Suprapubic skin (tissue), 4 donors: ENCODE data around the gene TMOD1.

Experiments used
- POLR2A ChIP-seq, 2 donors: fragments of 450-650 bp; IDR thresholded peaks; one replicate each; pipeline ENCODE4 v1.6.1; 2017; ENCODE audit warnings: antibody characterized with exemption in 2 of 2, mild to moderate bottlenecking in 2 of 2, moderate library complexity in 2 of 2
- POLR2AphosphoS5 ChIP-seq, 3 donors: sonication (generic); formaldehyde crosslinking; IDR thresholded peaks; one replicate each; pipeline ENCODE4 v1.6.1; 2017; ENCODE audit warnings: antibody characterized with exemption in 3 of 3
- TF ChIP-seq, protein P1 (sequence below), 2 donors: fragments of 200-600 bp in 1 of 2; fragments of 450-650 bp in 1 of 2; sonication (generic) in 1 of 2; IDR thresholded peaks; one replicate each; pipeline ENCODE4 v1.5.1; 2016 to 2019; ENCODE audit warnings: antibody characterized with exemption in 2 of 2, mild to moderate bottlenecking in 1 of 2, moderate library complexity in 1 of 2

DNA sequence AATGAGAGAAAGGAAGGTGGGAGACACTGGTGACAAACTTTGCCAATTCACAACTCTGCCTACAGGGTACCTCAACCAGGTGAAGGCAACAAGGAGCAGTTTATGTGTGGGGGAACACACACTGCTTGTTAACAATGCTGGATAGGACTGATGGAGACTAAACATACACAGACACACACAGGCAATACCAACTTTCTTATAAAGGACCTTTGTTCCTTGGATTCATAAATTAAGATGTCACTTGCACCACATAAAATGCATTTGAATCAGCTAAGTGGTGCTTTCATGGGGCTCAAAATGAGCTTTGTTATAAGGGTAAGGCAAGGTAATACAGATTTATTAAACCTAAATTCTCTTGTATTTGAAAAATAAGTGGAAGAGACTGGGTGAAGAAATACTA, 127.7 kb downstream of the TMOD1 start:
- TF ChIP-seq, protein P1, sequence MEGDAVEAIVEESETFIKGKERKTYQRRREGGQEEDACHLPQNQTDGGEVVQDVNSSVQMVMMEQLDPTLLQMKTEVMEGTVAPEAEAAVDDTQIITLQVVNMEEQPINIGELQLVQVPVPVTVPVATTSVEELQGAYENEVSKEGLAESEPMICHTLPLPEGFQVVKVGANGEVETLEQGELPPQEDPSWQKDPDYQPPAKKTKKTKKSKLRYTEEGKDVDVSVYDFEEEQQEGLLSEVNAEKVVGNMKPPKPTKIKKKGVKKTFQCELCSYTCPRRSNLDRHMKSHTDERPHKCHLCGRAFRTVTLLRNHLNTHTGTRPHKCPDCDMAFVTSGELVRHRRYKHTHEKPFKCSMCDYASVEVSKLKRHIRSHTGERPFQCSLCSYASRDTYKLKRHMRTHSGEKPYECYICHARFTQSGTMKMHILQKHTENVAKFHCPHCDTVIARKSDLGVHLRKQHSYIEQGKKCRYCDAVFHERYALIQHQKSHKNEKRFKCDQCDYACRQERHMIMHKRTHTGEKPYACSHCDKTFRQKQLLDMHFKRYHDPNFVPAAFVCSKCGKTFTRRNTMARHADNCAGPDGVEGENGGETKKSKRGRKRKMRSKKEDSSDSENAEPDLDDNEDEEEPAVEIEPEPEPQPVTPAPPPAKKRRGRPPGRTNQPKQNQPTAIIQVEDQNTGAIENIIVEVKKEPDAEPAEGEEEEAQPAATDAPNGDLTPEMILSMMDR (IDR thresholded peaks at IDR 0.05): no peak
- no peak for TF ChIP-seq POLR2AphosphoS5 (IDR thresholded peaks at IDR 0.05)
- no peak for TF ChIP-seq POLR2A (IDR thresholded peaks at IDR 0.05)
